NCI-H510A treated with DMSO at 0.1 percent for 48 hours (cell line): ENCODE data around the gene CIC.
"Not testable (repeated sequence)": the region's sequence is repeated elsewhere in the genome, so short reads cannot be mapped to it uniquely, and the experiment has no call there.

ENCODE experiments used
- DNase-seq: peaks from one replicate; lab custom pipeline; 2025; lab: John Stamatoyannopoulos, UW

CIC gene

GRCh38 chr19:42255766-42256745, 13.0 kb upstream of the CIC start:
- DNase-seq = peak; percentile 40

DNA sequence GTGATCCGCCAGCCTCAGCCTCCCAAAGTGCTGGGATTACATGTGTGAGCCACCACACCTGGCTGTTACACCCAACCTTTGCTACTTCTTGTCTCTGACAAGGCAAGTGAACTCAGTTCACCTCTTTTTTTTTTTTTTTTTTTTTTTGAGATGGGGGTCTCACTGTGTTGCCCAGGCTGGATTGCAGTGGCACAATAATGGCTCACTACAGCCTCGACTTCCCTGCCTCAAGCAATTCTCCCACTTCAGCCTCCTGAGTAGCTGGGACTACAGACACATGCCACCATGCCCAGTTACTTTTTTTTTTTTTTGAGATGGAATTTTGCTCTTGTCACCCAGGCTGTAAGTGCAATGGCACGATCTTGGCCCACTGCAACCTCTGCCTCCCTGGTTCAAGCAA, 11.2 kb upstream of the CIC start:
- not testable (repeated sequence) for DNase-seq

GRCh38 chr19:42261763-42262162, 7.3 kb upstream of the CIC start:
- DNase-seq = no peak

DNA sequence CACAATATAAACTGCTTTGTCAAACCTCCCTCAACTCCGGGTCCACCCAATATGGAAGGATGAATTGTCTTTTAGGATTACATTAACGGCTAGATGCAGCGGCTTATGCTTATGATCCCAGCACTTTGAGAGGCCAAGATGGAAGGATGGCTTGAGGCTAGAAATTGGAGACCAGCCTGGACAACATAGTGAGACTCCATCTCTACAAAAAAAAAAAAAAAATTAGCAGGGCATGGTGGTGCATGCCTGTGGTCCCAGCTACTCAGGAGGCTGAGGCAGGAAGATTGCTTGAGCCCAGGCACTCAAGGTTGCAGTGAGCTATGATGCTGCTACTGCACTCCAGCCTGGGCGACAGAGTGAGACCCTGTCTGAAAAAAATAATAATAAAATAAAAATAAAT, 2.9 kb upstream of the CIC start:
- not testable (repeated sequence) for DNase-seq

- not testable (repeated sequence) for DNase-seq
These were observed 2.0 kb upstream of the CIC start for GRCh38 chr19:42266928-42267603.

- DNase-seq = no peak
These were observed 1.4 kb upstream of the CIC start for GRCh38 chr19:42267644-42268141.

GRCh38 chr19:42268142-42268703, 829 bp upstream of the CIC start:
- peak; percentile 99 for DNase-seq

DNA sequence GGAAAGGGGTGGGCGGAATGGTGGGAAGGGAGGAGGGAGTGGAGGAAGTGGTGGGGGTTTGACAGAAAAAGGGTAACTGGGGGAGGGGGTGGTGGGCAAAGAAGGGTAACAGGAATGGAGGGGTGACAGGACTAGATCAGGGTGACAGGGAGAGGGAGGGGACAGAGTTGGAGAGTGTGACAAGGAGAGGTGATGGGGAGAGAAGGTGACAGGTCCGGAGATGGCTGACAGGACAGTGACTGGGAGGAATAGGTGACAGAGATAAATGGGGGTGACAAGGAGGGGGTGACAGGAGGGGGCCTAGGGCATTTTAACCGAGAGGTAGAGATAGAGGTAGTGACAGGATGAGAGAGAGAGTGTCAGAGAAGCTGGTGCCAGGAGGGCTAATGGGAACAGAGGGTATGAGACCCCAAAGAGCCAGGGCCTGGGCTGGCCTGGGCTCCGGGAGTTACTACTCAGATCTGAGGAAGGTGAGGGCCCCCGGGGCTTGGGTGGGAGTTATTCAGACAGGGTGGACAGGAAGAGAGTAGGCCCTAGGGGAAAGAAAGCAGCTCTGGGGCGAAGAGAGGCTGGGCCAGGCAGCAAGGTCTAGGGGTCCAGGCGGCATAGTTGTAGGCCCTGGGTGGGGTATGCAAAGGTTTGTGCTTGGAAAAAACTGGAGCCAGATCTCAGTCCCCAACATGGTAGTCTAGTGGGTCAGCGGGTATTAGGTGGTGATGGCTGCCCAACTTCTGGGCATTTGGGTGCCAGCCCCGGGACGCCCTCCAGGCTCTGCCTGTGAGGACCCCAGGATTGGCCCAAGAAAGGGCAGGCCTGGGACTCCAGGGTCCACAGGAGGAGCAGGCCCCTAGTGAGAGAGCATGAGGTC, 660 bp downstream of the CIC start:
- no peak for DNase-seq

GRCh38 chr19:42270346-42271044, 1.4 kb downstream of the CIC start:
- DNase-seq = no peak

DNA sequence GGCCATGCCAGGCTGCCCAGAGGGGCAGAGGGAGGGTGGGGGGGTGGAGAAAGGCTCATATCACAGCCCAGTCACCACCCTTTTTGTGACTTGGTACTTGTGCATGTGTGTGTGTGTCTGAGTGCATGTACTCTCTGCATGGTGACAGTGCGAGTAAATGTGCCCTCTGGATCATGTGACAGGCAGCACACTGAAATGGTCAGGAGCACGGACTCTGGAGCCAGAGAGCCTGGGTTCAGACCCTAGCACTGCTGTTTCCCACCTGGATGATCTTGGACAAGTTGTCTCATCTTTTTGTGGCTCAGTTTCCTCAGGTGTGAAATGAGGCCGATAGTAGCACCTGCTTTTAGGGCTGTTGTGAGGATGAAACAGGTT, 2.0 kb downstream of the CIC start:
- DNase-seq = no peak

GRCh38 chr19:42271861-42272534, 2.9 kb downstream of the CIC start:
- no peak for DNase-seq

DNA sequence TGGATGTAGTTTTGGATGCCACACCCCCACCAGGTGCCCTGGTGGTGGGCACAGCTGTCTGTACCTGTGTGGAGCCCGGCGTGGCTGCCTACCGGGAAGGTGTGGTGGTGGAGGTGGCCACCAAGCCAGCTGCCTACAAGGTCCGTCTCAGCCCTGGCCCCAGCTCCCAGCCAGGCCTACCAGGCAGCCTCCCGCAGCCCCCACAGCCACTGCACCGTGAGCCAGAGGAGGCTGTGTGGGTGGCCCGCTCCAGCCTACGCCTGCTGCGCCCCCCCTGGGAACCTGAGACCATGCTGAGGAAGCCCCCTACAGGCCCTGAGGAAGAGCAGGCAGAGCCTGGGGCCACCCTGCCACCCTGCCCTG, 3.5 kb downstream of the CIC start:
- DNase-seq = no peak

GRCh38 chr19:42272989-42273406, 3.9 kb downstream of the CIC start:
- DNase-seq = no peak

DNA sequence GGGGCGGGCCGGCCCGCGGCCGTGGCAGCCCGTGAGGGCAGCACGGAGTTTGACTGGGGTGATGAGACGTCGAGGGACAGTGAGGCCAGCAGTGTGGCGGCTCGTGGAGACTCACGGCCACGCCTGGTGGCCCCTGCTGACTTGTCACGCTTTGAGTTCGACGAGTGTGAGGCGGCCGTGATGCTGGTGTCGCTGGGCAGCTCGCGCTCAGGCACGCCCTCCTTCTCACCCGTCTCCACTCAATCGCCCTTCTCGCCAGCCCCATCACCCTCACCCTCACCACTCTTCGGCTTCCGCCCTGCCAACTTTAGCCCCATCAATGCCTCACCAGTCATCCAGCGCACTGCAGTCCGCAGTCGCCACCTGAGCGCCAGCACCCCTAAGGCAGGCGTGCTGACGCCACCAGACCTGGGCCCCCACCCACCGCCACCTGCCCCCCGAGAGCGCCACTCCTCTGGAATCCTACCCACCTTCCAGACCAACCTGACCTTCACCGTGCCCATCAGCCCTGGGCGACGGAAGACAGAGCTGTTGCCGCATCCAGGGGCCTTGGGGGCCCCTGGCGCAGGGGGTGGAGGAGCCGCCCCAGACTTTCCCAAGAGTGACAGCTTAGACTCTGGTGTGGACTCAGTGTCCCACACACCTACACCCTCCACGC, 4.5 kb downstream of the CIC start:
- DNase-seq = no peak

GRCh38 chr19:42274065-42274682, 5.1 kb downstream of the CIC start:
- no peak for DNase-seq

- DNase-seq = no peak
These were observed 6.1 kb downstream of the CIC start for GRCh38 chr19:42275103-42275502.

DNA sequence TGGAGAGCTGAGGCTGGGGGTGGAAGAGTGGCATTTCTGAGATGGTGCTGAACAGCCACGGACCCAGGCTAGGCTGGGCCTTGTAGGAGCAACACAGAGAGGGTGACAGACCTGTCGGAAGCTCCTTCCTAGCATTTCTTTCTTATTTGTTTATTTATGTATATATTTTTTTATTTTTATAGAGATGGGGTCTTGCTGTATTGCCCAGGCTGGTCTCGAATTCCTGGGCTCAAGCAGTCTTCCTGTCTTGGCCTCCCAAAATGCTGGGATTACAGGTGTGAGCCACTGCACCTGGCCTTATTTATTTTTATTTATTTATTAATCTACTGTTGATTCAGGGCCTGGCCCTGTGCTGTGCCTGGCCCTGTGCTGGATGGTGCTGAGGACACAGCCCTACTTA, 6.5 kb downstream of the CIC start:
- no peak for DNase-seq

- no peak for DNase-seq
These were observed 7.2 kb downstream of the CIC start for GRCh38 chr19:42276284-42276683.

DNA sequence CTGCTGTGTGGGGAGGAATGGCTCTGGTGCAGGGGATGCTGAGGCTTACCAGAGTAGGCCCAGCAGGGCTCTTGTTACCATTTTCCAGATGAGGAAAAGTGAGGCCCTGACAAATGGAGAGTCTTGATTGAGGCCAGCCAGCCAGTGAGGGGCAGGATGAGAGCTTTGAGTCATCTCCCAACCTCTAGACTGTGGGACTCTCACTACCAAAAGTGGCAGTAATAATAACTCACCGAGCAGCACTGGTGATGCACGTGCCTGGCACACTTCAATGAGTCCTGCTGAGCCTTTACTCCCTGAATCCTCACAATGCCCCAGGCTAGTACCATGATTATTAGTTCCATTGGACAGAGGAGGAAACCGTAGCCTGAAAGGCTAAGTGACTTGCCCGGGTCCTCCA, 7.8 kb downstream of the CIC start:
- no peak for DNase-seq
